Endodermal cell (in vitro differentiated cells): Measurements from ENCODE around the gene TMEM176A. TPM values are rescaled to one million over a fixed set of nuclear protein-coding genes. Genes with fewer than 3 reads are reported as not detected.

ENCODE experiments used
- DNase-seq: peaks from one replicate; pipeline ENCODE4 v3.0.0-alpha.2; 2017
- H3K27ac ChIP-seq: 2 replicates; pipeline ENCODE4 v1.5.1; 2013; ENCODE audit warnings: mild to moderate bottlenecking, low read depth, low read length, moderate library complexity
- H3K27me3 ChIP-seq: 2 replicates; pipeline ENCODE4 v1.6.1; 2013; ENCODE audit warnings: mild to moderate bottlenecking, low read length, moderate library complexity; ENCODE audit not compliant: insufficient read depth, control insufficient read depth, poor library complexity, severe bottlenecking
- H3K36me3 ChIP-seq: 2 replicates; pipeline ENCODE4 v1.7.0; 2013; ENCODE audit warnings: mild to moderate bottlenecking, low read length, moderate library complexity; ENCODE audit not compliant: control insufficient read depth, insufficient read depth
- H3K4me1 ChIP-seq: one replicate; pipeline ENCODE4 v1.7.0; 2013; ENCODE audit warnings: low read length; ENCODE audit not compliant: control insufficient read depth, insufficient read depth
- H3K4me3 ChIP-seq: 2 replicates; pipeline ENCODE4 v1.5.1; 2013; ENCODE audit warnings: mild to moderate bottlenecking, low read length, moderate library complexity
- H3K9ac ChIP-seq: 2 replicates; pipeline ENCODE4 v1.6.1; 2013; ENCODE audit warnings: mild to moderate bottlenecking, low read length, moderate library complexity; ENCODE audit not compliant: poor library complexity, severe bottlenecking; ENCODE audit errors: extremely low read depth
- H3K9me3 ChIP-seq: 2 replicates; pipeline ENCODE4 v1.6.1; 2013; ENCODE audit warnings: mild to moderate bottlenecking, low read length, moderate library complexity; ENCODE audit not compliant: control insufficient read depth
- H3K27ac Mint-ChIP-seq: 2 replicates; pipeline ENCODE4 v1.8.0; 2020; ENCODE audit warnings: mixed read lengths
- H3K27me3 Mint-ChIP-seq: 2 replicates; pipeline ENCODE4 v1.8.0; 2021; ENCODE audit warnings: mild to moderate bottlenecking, mixed read lengths; ENCODE audit not compliant: insufficient read depth
- H3K36me3 Mint-ChIP-seq: 2 replicates; pipeline ENCODE4 v1.8.0; 2020; ENCODE audit warnings: low read depth, mixed read lengths
- H3K4me1 Mint-ChIP-seq: 2 replicates; pipeline ENCODE4 v1.8.0; 2020; ENCODE audit warnings: mixed read lengths
- H3K4me3 Mint-ChIP-seq: 2 replicates; pipeline ENCODE4 v1.8.0; 2020; ENCODE audit warnings: mild to moderate bottlenecking, moderate library complexity, mixed read lengths
- H3K9me3 Mint-ChIP-seq: 2 replicates; pipeline ENCODE4 v1.8.0; 2020; ENCODE audit warnings: mild to moderate bottlenecking, mixed read lengths
- CTCF ChIP-seq: fragments of 200-600 bp; sonication (generic); conservative IDR thresholded peaks from 2 replicates; pipeline ENCODE4 v1.5.0; 2021; ENCODE audit warnings: antibody characterized with exemption, mild to moderate bottlenecking
- WGBS, 2 experiments: methylation state at CpG; one replicate each; pipeline versions ENCODE4 v1.1.5 to v1.1.7; 2013; ENCODE audit warnings: missing lambda C conversion rate in 2 of 2, mixed read lengths in 1 of 2; ENCODE audit not compliant: insufficient coverage in 1 of 2, insufficient read length in 1 of 2; 5-methylcytosine and 5-hydroxymethylcytosine counted together
- total RNA-seq, 2 donors: library from RNA; stranded (reverse); fragmentation: NEBNext Ultra II Directional in 1 of 2; extraction: Animal tissue kit (Norgen Biotek cat#: 25700) in 1 of 2; gene quantifications; 2 replicates in 1 of 2; 3 replicates in 1 of 2; pipeline ENCODE4 v1.2.1, GENCODE V29; 2021

The TMEM176A gene
- total RNA-seq, 2 donors from 2014 or later = not detected

GRCh38 chr7:150849204-150849775, 48.7 kb downstream of the TMEM176A start:
- DNase-seq = peak; percentile 7
- 89 to 93% methylated on average over 8 to 10 of the region's 10 CpGs for WGBS, 2 experiments
- no peak overlapping the region for H3K27ac ChIP-seq
- H3K36me3 Mint-ChIP-seq = no peaks in the 10 kb centered on the region
- peaks cover 23% of the 10 kb centered on the region for H3K27me3 Mint-ChIP-seq
- no peaks in the 10 kb centered on the region for H3K36me3 ChIP-seq
- no peak for TF ChIP-seq CTCF
- H3K27ac Mint-ChIP-seq = no peak overlapping the region
- peaks cover 6% of the 10 kb centered on the region for H3K27me3 ChIP-seq
- H3K4me1 Mint-ChIP-seq = no peaks in the 10 kb centered on the region
- H3K4me1 ChIP-seq = no peaks in the 10 kb centered on the region
- H3K9ac ChIP-seq = no peak overlapping the region
- H3K9me3 ChIP-seq = no peaks in the 10 kb centered on the region
- no peaks in the 10 kb centered on the region for H3K9me3 Mint-ChIP-seq
- H3K4me3 Mint-ChIP-seq = no peak overlapping the region
- no peak overlapping the region for H3K4me3 ChIP-seq

- Histone ChIP-seq H3K4me1 (no peaks in the 10 kb centered on the region), H3K4me3 (no peak overlapping the region), H3K9me3 (no peaks in the 10 kb centered on the region), H3K36me3 (no peaks in the 10 kb centered on the region), H3K27me3 (peaks cover 6% of the 10 kb centered on the region), H3K27ac (no peak overlapping the region), H3K9ac (no peak overlapping the region)
- peaks cover 23% of the 10 kb centered on the region for H3K27me3 Mint-ChIP-seq
- H3K27ac Mint-ChIP-seq = no peak overlapping the region
- H3K4me1 Mint-ChIP-seq = peaks cover 2% of the 10 kb centered on the region
- H3K9me3 Mint-ChIP-seq = no peaks in the 10 kb centered on the region
- no peak for TF ChIP-seq CTCF
- H3K36me3 Mint-ChIP-seq = no peaks in the 10 kb centered on the region
- 89 to 92% methylated on average over 2 to 5 of the region's 5 CpGs for WGBS, 2 experiments
- H3K4me3 Mint-ChIP-seq = no peak overlapping the region
- DNase-seq = peak; percentile 16
Observed at GRCh38 chr7:150850273-150850672, 49.7 kb downstream of the TMEM176A start.

- Mint-ChIP-seq H3K9me3 (no peaks in the 10 kb centered on the region), H3K4me1 (peaks cover 2% of the 10 kb centered on the region), H3K27me3 (peaks cover 14% of the 10 kb centered on the region), H3K4me3 (no peak overlapping the region), H3K36me3 (no peaks in the 10 kb centered on the region), H3K27ac (no peak overlapping the region)
- no peak overlapping the region for H3K9ac ChIP-seq
- 89% methylated on average over 17 to 19 of the region's 19 CpGs for WGBS, 2 experiments
- TF ChIP-seq CTCF = no peak
- no peak overlapping the region for H3K4me3 ChIP-seq
- H3K27ac ChIP-seq = no peak overlapping the region
- peaks cover 6% of the 10 kb centered on the region for H3K27me3 ChIP-seq
- H3K9me3 ChIP-seq = no peaks in the 10 kb centered on the region
- no peak for DNase-seq
- H3K4me1 ChIP-seq = no peaks in the 10 kb centered on the region
- no peaks in the 10 kb centered on the region for H3K36me3 ChIP-seq
Observed at GRCh38 chr7:150851492-150852370, 51.2 kb downstream of the TMEM176A start.
